HepG2 (cell line): ENCODE results near the gene TRAF3.

Source experiments
- CC2D1A ChIP-seq: sonication (generic); formaldehyde crosslinking; IDR thresholded peaks from 2 replicates; pipeline ENCODE4 v1.8.1; 2023; ENCODE audit warnings: mild to moderate bottlenecking, missing genetic modification reagents
- CTCF ChIP-seq: sonication (generic); formaldehyde crosslinking; IDR thresholded peaks from 2 replicates; pipeline ENCODE4 v1.5.0; 2020; ENCODE audit warnings: mild to moderate bottlenecking, missing genetic modification reagents, moderate library complexity
- JUN ChIP-seq: sonication (generic); formaldehyde crosslinking; IDR thresholded peaks from 2 replicates; pipeline ENCODE4 v1.4.0; 2020; ENCODE audit warnings: mild to moderate bottlenecking, missing genetic modification reagents
- NFE2L1 ChIP-seq: sonication (generic); formaldehyde crosslinking; IDR thresholded peaks from 2 replicates; pipeline ENCODE4 v1.4.0; 2020; ENCODE audit warnings: missing genetic modification reagents, mild to moderate bottlenecking, borderline replicate concordance
- NFIB ChIP-seq: sonication (generic); formaldehyde crosslinking; IDR thresholded peaks from 2 replicates; pipeline ENCODE4 v1.9.0; 2021; ENCODE audit warnings: missing genetic modification reagents, mild to moderate bottlenecking, borderline replicate concordance
- POLR2A ChIP-seq, 2 experiments: IDR thresholded peaks; 2 replicates each; pipeline ENCODE4 v1.6.1; 2011; ENCODE audit warnings: low read depth in 2 of 2, low read length in 2 of 2, mild to moderate bottlenecking in 1 of 2, moderate library complexity in 1 of 2; ENCODE audit not compliant: insufficient read depth in 1 of 2
- POLR2AphosphoS5 ChIP-seq: IDR thresholded peaks from 2 replicates; pipeline ENCODE4 v1.6.1; 2012; ENCODE audit warnings: low read depth, low read length
- RFX5 ChIP-seq: IDR thresholded peaks from 2 replicates; pipeline ENCODE4 v1.6.1; 2011; ENCODE audit warnings: low read depth, low read length, improper control_type of control experiment
- SIX4 ChIP-seq: sonication (generic); formaldehyde crosslinking; IDR thresholded peaks from 2 replicates; pipeline ENCODE4 v1.4.0; 2020; ENCODE audit warnings: missing genetic modification reagents
- ZBTB34 ChIP-seq: sonication (generic); formaldehyde crosslinking; IDR thresholded peaks from 2 replicates; pipeline ENCODE4 v1.8.0; 2022; ENCODE audit warnings: mild to moderate bottlenecking, missing genetic modification reagents
- ZNF121 ChIP-seq: sonication (generic); formaldehyde crosslinking; IDR thresholded peaks from 2 replicates; pipeline ENCODE4 v1.5.0; 2020; ENCODE audit warnings: mild to moderate bottlenecking, missing genetic modification reagents
- ZNF460 ChIP-seq: sonication (generic); formaldehyde crosslinking; IDR thresholded peaks from 2 replicates; pipeline ENCODE4 v1.5.1; 2020; ENCODE audit warnings: missing genetic modification reagents, mild to moderate bottlenecking, borderline replicate concordance
- ZNF644 ChIP-seq: IDR thresholded peaks from 2 replicates; pipeline ENCODE4 v1.6.1; 2016; ENCODE audit warnings: low read depth

DNA sequence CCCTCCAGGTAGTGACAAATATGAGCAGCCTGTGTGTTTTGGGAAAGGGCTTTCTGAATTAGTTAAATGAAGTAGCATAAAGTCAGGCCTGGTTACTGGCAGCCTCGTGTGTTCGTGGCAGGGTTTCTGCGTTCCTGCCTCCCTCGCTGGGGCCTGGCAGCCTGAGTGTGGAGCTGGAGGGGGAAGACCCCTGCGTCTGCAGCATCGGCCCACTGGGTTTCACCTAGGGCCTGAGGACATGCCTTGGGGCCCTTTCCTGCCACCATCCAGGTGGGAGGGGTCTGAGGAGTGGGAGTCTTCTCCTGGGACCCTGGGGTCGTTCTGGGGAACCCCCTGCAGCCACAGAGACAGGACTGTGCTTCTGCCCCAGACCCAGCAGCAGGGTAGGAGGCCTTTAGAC lies 124.8 kb downstream of the TRAF3 start:
- no peak for TF ChIP-seq CTCF
- no peak for TF ChIP-seq RFX5
- no peak for TF ChIP-seq CC2D1A
- TF ChIP-seq NFIB (CRISPR knock-in tag) = no peak
- TF ChIP-seq ZBTB34 (CRISPR knock-in tag) = no peak
- no peak for TF ChIP-seq POLR2AphosphoS5
- TF ChIP-seq JUN (CRISPR knock-in tag) = no peak
- no peak for TF ChIP-seq ZNF460 (CRISPR knock-in tag)
- no peak for TF ChIP-seq NFE2L1
- no peak for TF ChIP-seq POLR2A (IDR thresholded peaks at IDR 0.05; ENCODE audit: insufficient read depth in 1 of 2, low read depth in 2 of 2, low read length in 2 of 2)
- TF ChIP-seq ZNF644 (CRISPR knock-in tag) = no peak
- TF ChIP-seq ZNF121 (CRISPR knock-in tag) = no peak
- no peak for TF ChIP-seq SIX4 (CRISPR knock-in tag)
